Ascending aorta (tissue), 2 donors: Measurements from ENCODE around the gene ADGRA3. TPM values are rescaled to one million over a fixed set of nuclear protein-coding genes. Genes with fewer than 3 reads are reported as not detected.

Experiments
- DNase-seq, 2 donors: peaks; one replicate each; pipeline ENCODE4 v3.0.0-alpha.2; 2019; ENCODE audit warnings: low spot score in 2 of 2
- H3K27ac ChIP-seq, 2 donors: fragments of 200-600 bp; sonication (generic); one replicate each; pipeline ENCODE4 v1.5.1; 2016 to 2017; ENCODE audit warnings: mild to moderate bottlenecking in 1 of 2
- H3K27me3 ChIP-seq: fragments of 200-600 bp; sonication (generic); one replicate; pipeline ENCODE4 v1.5.1; 2017
- H3K36me3 ChIP-seq, 2 donors: fragments of 200-600 bp; sonication (generic); one replicate each; pipeline ENCODE4 v1.5.1; 2016
- H3K4me1 ChIP-seq, 2 donors: fragments of 200-600 bp; sonication (generic); one replicate each; pipeline ENCODE4 v1.5.1; 2016 to 2017; ENCODE audit warnings: mild to moderate bottlenecking in 1 of 2
- H3K4me3 ChIP-seq, 2 donors: fragments of 200-600 bp; sonication (generic); one replicate each; pipeline ENCODE4 v1.5.1; 2016 to 2017; ENCODE audit warnings: mild to moderate bottlenecking in 1 of 2
- H3K9me3 ChIP-seq, 2 donors: fragments of 200-600 bp; sonication (generic); one replicate each; pipeline ENCODE4 v1.5.1; 2016
- intact Hi-C: fragments of 100-400 bp; cut with DNase I; formaldehyde crosslinking; loops from one replicate; pipeline ENCODE4 v1.15.1; 2023
- total RNA-seq: library from RNA; depleted of rRNA; stranded (reverse); fragments of >200 nt; gene quantifications from one replicate; pipeline ENCODE4 v1.1.0, GENCODE V29; 2016
- TF ChIP-seq, protein P1 (sequence below), 3 experiments: fragments of 200-600 bp in 2 of 3; fragments of 450-650 bp in 1 of 3; sonication (generic) in 2 of 3; IDR thresholded peaks; one replicate each; pipeline ENCODE4 v1.5.1; 2016 to 2019; ENCODE audit warnings: antibody characterized with exemption in 3 of 3, mild to moderate bottlenecking in 1 of 3, moderate library complexity in 1 of 3

The ADGRA3 gene
- total RNA-seq, 1 donor from 2014 or later, result 2.2 TPM

DNA sequence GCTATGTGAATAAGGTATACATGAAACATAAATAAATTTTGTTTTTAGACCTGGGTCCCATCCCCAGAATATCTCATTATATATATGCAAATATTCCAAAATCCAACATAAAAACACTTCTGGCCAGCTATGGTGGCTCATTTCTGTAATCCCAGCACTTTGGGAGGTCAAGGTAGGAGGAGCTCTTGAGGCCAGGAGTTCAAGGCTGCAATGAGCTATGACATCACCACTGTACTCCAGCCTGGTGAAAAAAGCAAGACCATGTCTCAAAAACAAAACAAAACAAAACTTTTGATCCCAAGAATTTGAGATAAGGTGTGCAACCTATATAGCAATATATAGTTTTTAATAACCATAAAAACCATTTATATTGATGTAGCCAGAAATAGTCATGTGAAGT, 5.4 kb upstream of the ADGRA3 start:
- intact Hi-C loops, result no loop called here
- Histone ChIP-seq H3K27me3 (no peaks in the 10 kb centered on the region), H3K4me1 (peaks cover 0 to 3% of the 10 kb centered on the region in 2 donors), H3K4me3 (no peak overlapping the region), H3K36me3 (no peaks in the 10 kb centered on the region), H3K9me3 (no peaks in the 10 kb centered on the region), H3K27ac (no peak overlapping the region)
- no peak for DNase-seq
- TF ChIP-seq, protein P1, sequence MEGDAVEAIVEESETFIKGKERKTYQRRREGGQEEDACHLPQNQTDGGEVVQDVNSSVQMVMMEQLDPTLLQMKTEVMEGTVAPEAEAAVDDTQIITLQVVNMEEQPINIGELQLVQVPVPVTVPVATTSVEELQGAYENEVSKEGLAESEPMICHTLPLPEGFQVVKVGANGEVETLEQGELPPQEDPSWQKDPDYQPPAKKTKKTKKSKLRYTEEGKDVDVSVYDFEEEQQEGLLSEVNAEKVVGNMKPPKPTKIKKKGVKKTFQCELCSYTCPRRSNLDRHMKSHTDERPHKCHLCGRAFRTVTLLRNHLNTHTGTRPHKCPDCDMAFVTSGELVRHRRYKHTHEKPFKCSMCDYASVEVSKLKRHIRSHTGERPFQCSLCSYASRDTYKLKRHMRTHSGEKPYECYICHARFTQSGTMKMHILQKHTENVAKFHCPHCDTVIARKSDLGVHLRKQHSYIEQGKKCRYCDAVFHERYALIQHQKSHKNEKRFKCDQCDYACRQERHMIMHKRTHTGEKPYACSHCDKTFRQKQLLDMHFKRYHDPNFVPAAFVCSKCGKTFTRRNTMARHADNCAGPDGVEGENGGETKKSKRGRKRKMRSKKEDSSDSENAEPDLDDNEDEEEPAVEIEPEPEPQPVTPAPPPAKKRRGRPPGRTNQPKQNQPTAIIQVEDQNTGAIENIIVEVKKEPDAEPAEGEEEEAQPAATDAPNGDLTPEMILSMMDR (IDR thresholded peaks at IDR 0.05), result no peak

DNA sequence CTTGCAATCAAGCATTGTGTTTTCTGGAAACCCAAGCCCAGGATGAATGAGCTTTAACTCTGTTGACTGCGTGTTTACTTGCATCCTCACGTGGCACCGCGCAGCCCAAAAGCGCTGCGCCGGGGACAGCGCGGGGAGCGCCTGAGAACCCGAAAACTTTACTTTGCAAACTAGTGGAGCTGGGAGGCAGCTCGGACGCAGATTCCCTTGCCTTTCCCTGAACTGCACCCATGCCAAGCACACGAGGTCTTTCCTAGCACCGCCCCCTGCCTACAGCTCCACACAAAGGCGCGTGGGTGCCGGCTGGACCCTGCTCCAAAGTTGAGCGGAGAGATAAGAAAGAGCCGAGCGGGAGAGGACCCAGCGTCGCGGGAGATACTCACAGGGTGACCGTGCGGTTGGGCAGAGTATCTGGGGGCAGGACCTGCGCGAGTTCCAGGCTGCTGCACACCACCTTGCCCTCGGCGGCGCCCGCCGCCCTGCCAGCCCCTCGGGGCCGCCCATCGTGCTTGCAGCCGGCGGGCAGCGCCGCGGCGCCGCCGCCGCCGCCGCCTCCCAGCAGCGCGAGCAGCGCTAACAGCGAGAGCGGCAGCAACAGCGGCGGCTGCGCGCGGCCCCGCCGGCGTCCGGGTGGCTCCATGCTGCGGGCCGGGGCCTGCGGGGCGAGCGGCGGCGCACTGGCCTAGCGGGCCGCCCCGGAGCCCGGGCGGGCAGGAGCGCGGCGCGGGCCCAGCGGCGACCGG, 550 bp downstream of the ADGRA3 start:
- Histone ChIP-seq H3K27me3 (no peaks in the 10 kb centered on the region), H3K4me3 (peak overlapping the region; percentile 54 to 74), H3K4me1 (peaks cover 0 to 3% of the 10 kb centered on the region in 2 donors), H3K9me3 (no peaks in the 10 kb centered on the region), H3K36me3 (no peaks in the 10 kb centered on the region), H3K27ac (peak overlapping the region; percentile 65 to 78)
- peak in 1 of 2 donors; percentile 77 for DNase-seq
- intact Hi-C loops, result loop anchor here (5.0 kb wide), 2 partner anchors 82 to 162 kb away; no protein-coding TSS in a partner anchor
- TF ChIP-seq, protein P1 (IDR thresholded peaks at IDR 0.05), result no peak

DNA sequence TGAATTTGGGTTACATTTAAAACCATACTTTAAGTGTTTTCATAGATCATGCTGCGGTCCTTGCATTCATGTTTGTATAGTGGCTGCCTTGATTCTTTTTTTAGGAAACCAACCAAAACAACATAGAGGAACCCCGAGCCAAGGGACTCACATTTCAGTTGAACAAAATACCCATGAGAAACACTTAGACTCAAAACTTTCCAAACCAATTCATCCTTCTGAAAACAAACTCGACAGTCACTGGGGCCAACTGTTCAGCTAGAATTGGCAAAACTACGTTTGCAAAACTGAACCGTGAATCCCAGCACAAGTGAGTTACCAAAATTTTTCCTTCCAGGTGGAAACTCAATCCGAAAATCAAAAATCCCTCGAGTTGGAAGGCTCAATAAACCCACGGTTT, 1.4 kb downstream of the ADGRA3 start:
- intact Hi-C loops, result loop anchor here (5.0 kb wide), 1 partner anchor 102 kb away; no protein-coding TSS in a partner anchor
- TF ChIP-seq, protein P1 (IDR thresholded peaks at IDR 0.05), result no peak
- no peak for DNase-seq
- Histone ChIP-seq H3K9me3 (no peaks in the 10 kb centered on the region), H3K27me3 (no peaks in the 10 kb centered on the region), H3K4me3 (peak overlapping the region; percentile 54 to 74), H3K4me1 (peaks cover 0 to 3% of the 10 kb centered on the region in 2 donors), H3K36me3 (no peaks in the 10 kb centered on the region), H3K27ac (peak overlapping the region; percentile 22 to 78)

DNA sequence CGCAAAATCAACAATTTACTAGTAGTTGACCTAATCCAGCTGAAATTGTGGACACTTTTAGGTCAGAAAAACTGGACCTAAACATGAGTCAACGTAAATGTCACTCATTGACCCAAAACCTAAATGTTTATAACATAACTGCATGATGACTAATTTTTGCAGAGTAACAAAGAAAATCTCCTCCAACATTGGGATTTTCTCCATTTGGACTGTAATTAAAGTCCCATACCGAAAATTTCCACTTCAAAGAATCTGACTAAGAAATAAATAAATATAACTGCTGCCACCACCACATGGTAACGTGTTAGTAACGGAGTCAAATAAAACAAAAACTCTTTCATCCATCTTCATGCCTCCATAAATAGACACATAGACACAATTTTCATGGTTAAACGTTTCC, 1.9 kb downstream of the ADGRA3 start:
- DNase-seq, result no peak
- peak overlapping the region; percentile 54 to 74 for H3K4me3 ChIP-seq
- intact Hi-C loops, result loop anchor here (5.0 kb wide), 1 partner anchor 102 kb away; no protein-coding TSS in a partner anchor
- H3K4me1 ChIP-seq, result peaks cover 0 to 3% of the 10 kb centered on the region in 2 donors
- H3K36me3 ChIP-seq, result no peaks in the 10 kb centered on the region
- H3K27me3 ChIP-seq, result no peaks in the 10 kb centered on the region
- peak overlapping the region in 1 of 2 donors; percentile 78 for H3K27ac ChIP-seq
- no peaks in the 10 kb centered on the region for H3K9me3 ChIP-seq
- TF ChIP-seq, protein P1 (IDR thresholded peaks at IDR 0.05), result no peak

DNA sequence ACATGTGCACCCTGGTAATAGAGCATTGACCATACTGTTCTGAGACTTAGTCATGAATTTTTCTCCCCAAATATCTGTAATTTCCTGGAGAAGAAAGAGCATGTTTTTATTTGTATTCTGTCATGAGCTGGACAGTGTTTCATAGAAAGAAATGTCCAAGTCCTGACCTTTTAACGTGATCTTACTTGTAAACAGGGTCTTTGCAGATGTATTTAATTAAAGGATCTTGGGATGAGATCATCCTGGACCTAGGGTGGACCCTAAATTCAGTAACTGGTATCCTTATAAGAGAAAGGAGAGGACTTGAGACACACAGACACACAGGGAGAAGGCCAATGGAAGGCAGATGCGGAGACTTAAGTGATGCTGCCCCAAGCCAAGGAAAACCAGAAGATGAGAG, 3.6 kb downstream of the ADGRA3 start:
- no peaks in the 10 kb centered on the region for H3K36me3 ChIP-seq
- DNase-seq, result no peak
- intact Hi-C loops, result loop anchor here (5.0 kb wide), 1 partner anchor 100 kb away; no protein-coding TSS in a partner anchor
- H3K27me3 ChIP-seq, result no peaks in the 10 kb centered on the region
- H3K27ac ChIP-seq, result no peak overlapping the region
- no peaks in the 10 kb centered on the region for H3K9me3 ChIP-seq
- H3K4me3 ChIP-seq, result no peak overlapping the region
- peaks cover 0 to 3% of the 10 kb centered on the region in 2 donors for H3K4me1 ChIP-seq
- TF ChIP-seq, protein P1 (IDR thresholded peaks at IDR 0.05), result no peak
